Lung microvascular endothelial cell (primary cell): Measurements from ENCODE around the gene IQCH. TPM values are rescaled to one million over a fixed set of nuclear protein-coding genes. Genes with fewer than 3 reads are reported as not detected.

Experiments
- total RNA-seq: library from RNA; depleted of rRNA; stranded (reverse); fragments of >200 nt; gene quantifications from 2 replicates; pipeline ENCODE4 v1.2.1, GENCODE V29; 2014

IQCH gene
- total RNA-seq, 1 donor from 2014 or later, result 0.40 TPM

Other genes with a start within 250 kb of the IQCH start
- 5.4 and 12.0 TPM in 2 replicates for gene SMAD3, start 189.2 kb upstream of the IQCH start, total RNA-seq
- gene AAGAB, start 125 bp upstream of the IQCH start, total RNA-seq, result 27.2 and 31.7 TPM in 2 replicates